GM20431 (cell line): ENCODE measurements around the gene NEURL1.

ENCODE experiments used
- in situ Hi-C: fragments of 300-500 bp; cut with MseI, MboI; formaldehyde crosslinking; loops from one replicate; pipeline ENCODE4 v1.15.0; 2020; ENCODE audit warnings: low sequenced_read_pairs; ENCODE audit not compliant: unreplicated experiment

Gene NEURL1, protein sequence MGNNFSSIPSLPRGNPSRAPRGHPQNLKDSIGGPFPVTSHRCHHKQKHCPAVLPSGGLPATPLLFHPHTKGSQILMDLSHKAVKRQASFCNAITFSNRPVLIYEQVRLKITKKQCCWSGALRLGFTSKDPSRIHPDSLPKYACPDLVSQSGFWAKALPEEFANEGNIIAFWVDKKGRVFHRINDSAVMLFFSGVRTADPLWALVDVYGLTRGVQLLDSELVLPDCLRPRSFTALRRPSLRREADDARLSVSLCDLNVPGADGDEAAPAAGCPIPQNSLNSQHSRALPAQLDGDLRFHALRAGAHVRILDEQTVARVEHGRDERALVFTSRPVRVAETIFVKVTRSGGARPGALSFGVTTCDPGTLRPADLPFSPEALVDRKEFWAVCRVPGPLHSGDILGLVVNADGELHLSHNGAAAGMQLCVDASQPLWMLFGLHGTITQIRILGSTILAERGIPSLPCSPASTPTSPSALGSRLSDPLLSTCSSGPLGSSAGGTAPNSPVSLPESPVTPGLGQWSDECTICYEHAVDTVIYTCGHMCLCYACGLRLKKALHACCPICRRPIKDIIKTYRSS

DNA sequence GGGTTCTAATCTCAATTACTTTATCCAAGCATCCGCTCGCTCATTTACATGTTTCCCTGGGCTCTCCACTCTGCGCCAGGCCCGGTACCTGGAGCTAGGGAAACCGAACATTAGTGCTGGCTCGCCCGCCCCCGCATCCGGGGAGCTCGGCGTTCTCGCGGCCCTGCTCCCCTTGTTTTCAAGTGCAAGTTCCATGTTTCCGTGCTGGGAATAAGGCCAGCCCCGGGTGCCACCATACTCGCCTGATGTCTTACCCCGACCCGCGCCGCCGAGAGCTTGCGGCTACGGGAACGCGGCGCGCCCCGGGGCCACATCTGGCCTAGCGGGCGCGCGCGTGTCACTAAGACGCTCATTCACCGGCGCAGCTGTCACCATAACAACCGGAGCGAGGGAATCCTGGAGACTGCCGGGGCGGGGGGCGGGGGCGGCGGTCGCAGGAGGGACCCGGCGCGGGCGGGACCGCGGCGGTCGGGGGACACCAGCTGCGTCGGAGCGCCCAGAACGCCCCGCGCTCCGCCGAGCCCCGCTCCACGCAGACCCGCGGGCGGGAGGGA lies at the start of gene NEURL1:
Gene NEURL1 (plus strand): TSS at position 344 of the 554 bp plus-strand sequence. CDS start 683 bp downstream, outside the sequence.
- in situ Hi-C loops: loop anchor here (25.0 kb wide), 1 partner anchor 656 kb away; the partner anchor contains the start of gene CYP17A1

DNA sequence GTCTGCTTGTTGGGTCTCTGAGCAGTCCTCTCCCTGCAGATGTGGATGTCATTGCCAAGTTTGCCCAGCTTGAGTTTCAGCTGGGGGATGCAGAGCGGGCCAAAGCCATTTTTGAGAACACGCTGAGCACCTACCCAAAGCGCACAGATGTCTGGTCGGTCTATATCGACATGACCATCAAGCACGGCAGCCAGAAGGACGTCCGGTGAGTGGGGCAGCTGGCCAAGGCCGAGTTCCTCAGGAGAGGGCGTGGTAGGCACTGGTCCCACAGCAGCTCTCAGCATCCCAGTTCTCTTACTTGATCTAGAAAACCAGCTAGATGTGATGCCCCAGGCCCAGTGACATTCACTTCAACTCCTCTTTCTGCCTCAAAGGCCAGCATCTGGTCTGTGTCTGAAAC lies 49.0 kb upstream of the NEURL1 start:
- in situ Hi-C loops: no loop called here

DNA sequence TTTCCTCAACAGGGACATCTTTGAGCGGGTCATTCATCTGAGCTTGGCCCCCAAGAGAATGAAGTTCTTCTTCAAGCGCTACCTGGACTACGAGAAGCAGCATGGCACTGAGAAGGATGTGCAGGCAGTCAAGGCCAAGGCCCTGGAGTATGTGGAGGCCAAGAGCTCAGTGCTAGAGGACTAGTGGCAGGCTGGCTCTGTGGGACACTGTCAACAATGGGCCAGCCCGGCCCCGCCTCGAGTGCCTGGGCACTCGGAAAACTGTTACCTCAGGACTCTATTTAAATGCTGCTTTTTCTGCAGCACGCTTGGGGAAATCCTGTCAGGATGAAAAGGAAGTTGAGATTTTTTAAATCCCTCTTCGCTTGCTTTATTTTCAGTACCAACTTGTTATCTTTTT lies 48.1 kb upstream of the NEURL1 start:
- in situ Hi-C loops: no loop called here

DNA sequence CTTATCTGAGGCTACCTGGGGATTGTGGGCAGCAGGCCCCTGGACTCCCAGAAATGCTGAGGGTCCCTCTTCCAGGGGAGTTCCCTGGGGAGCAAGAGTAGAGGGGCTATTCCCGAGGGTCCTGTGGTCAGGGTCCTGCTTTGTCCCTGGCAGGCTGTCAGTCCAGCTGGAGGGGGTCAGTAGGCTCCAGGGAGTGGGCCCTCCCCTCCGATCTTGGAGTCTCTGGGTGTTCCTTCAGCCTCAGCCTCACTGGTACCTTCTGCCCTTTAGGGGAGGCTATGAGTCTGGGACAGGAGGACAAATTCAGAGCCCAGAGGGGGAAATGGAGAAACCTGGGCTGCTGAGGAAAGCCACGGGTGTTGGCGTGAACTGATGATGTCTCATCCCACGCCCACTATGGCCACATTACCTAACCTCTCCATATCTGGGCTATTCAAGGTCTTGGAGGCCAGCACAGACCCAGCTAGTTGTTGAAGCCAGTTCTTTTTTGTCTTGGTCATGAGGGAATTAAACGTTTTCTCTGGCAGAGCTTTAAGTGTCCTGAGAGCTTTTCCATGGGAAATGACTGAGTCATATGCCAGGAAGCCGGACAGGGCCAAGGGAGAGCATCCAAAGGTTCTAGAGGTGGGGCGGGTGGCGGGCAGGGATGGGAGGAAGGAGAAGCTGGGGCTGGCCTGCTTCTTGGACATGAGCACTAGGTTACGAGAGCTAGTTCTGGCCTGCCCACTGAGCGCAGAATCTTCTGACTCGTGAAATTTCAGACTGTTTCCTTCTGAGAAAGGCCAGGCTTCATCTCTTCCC lies 47.5 kb upstream of the NEURL1 start:
- in situ Hi-C loops: no loop called here

DNA sequence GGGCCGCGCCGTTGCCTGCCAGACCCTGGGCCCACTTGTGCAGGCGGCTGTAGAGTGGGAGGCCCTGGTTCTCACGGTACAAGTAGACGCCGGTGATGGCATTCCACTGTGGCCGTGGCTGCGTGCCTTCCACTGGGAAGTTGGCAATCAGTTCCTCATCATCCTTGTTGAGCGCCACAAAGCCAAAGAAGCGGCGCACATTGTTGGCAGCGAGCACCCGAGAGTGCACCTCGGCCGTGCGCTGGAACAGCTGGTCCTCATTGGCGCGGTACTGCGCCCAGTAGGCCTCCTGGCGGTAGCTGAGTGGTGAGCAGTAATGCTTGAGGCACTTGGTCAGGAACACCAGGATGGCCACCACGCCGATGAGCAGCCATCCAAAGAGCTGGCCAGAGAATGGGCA lies 46.3 kb upstream of the NEURL1 start:
- in situ Hi-C loops: no loop called here

DNA sequence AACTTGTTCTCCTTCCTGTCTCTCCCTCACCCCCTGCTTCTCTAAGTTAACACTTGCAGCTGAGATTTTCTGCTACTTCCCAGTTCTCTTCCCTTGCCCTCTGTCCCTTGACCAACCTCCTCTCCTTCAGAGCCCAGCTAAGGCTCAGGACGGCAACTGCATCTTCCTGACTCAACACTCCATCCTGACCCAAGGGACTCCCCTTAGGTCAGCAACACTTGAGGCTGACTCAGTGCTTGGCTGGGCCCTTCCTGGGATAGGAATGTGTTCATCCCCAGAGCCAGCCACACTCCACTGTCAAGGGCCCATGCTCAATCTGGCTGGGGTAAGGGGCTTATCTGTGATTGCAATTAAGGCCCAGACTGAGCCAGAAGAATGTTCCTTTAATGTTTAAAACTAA lies 44.8 kb upstream of the NEURL1 start:
- in situ Hi-C loops: no loop called here

DNA sequence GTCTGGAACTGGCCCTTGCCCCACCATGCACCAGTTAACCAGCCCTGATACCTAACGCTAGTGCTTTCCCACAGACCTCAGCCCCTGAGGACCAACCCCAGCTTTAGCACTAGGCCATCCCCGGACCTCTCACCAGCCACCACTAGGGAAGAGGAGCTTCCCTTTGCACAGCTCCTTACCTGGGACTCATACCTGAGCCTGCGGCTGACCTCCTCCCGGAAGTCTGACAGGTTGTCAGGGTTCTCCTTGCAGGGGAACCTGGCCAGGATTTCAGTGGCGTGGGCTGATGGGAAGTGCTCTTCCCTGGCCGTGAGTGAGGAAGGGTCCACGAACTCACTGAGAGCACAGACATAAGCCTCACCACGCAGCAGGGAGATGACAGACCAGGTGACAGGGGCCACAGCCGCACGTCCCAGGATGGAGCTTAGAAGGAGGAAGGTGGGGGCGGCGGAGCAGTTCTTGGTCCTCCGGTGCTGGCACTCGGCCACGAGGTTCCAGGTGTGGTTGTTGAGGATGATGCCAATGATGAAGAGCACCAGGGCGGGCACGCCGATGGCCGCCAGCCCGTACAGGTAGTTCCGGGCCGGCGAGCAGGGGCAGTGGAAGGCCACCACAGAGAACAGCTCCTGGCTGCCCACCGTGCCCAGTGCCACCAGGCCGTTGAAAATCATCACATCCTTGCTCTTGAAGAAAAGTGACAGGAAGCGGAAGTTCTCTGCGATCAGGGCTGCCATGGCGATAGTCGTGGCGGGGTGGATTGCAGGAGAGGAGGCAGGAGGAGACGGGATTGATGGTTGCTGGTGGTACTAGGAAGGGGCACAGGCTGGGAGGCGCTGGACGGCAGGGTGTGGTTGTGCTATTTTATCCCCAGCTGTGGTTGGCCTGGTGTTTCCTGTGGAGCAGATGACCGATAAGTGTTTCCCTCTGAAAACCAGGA lies 44.0 kb upstream of the NEURL1 start:
- in situ Hi-C loops: no loop called here

DNA sequence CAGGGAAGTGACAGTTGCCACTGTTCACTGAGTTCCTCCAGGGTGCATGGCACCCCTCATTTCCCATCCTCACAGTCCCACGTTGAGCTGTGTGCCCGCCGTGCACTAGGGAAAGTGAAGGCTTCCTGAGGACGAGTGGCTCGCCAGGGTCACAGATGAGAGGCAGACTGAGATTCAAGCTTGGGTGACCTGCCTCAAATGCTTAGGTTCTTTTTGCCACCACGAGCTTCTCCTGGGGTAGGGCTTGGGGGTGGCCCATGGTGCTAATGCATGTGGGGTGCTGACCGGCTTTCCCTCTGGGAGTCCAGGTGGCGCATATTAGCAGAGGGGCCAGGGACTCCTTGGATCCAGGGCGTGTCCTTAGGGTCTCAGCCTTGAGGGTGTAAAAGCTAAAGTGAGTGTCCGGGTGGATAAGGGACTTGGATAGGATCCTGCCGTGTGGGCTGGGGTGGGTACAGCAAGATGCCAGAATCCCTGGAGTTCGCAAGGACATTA lies 43.3 kb upstream of the NEURL1 start:
- in situ Hi-C loops: no loop called here

DNA sequence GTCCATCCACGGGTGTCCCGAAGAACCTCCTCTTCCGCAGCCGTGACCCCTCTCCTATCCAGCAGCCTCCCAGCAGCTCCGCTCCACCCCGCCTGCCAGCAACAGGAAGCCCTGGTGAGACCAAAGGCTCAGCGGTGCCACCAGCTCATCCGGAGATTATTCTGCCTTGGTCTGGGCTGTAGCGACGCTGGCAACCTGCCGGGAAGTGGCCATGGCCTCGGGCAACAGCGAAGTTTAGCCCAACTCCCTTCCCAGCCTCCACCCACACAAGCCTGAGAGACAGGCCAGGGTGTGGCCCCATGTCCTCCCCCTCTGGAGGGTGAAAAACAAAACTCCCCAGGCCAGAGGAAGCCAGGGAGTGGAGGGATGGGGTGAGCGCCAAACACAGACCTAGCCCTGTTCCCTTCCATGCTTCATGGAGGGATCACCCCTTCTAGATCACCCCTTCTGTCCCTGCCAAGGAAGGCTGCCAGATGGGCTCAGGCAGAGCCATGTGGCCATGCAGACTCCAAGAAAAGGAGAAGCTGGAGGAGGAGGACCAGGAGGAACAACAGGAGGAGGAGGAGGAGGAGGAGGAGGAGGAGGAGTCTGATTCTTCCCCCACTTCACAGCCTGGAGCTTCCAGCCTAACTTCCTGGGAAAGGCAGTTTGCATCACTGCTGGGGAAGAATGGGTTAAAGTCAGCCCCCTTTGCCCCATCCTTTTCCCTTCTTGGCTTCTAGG lies 42.3 kb upstream of the NEURL1 start:
- in situ Hi-C loops: no loop called here

DNA sequence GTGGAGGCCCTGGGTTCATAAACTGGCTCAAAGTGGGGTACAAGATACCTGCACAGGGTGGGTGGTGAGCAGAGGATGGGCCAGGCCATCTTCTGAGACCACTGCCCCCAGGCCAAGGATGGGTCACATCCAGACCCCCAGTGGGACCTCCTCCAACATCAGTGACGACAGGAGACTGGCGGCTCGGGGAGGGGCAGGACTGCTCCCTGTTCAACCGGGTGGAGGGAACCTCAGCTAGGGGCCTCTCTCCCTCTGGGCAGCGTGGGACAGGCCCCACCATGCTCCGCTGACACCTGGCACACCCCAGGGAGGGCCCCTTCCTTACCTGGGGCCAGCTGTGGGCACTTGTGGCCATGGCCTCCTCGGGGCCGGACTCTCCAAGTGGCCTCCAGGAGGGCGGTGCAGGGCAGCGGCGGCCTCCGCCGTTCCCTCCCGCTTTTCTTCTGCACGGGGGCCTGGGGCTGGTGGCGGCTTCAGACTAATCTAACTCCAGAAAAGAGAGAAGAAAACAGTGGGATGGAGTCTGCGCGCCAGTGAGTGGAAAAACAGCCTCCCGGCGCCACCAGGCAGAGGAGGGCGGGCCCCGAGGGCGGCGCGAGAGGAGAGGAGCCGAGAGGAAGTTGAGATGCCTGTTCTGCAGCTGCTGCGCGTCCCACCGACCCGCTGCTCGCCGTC lies 41.5 kb upstream of the NEURL1 start, which contains the start of gene CALHM2:
Gene CALHM2 (minus strand): TSS at position 540 of the 675 bp plus-strand sequence. CDS start 2,429 bp downstream, outside the sequence.
- in situ Hi-C loops: no loop called here

DNA sequence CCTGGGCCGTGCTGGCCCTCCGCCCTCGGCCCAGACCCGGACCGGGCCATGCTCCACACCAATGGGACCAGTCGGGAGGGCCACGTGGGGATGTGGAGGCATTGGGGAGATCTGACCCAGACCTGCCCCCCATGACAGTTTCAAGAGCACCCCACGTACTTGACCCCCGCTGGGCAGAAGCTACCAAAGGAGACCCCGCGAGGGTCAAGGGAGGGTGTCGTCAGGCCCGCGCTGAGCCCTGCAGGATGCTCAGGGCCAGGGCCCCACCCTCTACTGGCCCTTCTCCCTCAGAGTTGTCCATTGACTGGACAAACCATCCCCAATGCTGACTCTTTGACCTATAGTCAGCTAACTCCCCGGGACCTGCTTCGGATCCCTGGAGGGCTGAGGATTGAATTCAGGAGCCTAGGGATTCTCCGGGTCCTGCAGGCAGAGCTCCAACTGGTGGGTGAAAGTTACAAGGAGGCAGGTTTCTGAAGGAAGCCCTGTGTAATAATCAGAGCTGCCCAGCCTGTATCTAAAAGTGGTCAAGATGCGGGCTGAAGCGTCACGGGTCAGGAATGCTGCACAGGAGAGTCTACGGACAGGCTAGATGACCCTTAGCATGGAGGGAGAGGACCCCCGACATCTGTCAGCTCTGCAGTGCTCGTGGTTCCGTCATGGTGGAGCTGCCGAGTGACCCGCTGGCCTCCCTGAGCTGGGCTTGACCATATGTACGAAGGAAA lies 40.8 kb upstream of the NEURL1 start:
- in situ Hi-C loops: no loop called here

DNA sequence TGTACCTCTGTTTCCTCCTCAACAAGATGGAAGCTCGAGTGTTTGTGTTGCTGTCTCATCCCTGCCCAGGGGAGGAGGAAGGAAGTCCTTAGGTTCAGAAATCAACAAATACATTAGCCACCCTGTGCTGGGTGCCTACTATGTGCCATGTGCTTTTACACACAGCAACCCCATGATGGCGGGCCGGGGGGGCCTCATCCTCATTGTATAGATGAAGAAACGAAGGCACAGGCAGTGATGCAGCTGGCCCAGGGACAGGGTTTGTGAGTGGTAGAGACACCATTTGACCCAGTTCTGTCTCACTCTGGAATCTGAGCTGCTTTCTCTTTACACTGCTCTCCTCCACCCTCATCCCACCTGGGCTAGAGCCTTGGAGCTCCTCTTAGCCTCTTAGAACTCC lies 39.5 kb upstream of the NEURL1 start:
- in situ Hi-C loops: no loop called here

DNA sequence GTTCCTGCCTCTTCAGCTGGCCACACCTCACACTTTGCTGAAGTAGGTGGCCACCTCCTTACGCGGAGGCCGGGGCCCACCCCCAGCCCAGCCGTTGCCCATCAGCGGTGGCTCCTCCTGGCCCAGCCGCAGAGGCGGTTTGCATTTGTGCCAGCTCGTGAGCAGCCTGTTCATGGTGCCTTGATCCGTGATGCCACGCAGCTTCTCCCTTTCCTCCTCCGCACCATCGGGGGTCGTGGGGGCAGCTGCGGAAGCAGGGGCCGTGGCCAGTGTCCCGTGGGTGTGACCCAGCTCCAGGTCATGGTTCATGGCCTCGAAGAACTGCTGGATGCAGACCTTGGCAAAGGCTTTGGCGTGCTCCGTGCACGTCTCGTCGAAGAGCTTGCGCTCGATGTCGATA lies 38.3 kb upstream of the NEURL1 start:
- in situ Hi-C loops: no loop called here

DNA sequence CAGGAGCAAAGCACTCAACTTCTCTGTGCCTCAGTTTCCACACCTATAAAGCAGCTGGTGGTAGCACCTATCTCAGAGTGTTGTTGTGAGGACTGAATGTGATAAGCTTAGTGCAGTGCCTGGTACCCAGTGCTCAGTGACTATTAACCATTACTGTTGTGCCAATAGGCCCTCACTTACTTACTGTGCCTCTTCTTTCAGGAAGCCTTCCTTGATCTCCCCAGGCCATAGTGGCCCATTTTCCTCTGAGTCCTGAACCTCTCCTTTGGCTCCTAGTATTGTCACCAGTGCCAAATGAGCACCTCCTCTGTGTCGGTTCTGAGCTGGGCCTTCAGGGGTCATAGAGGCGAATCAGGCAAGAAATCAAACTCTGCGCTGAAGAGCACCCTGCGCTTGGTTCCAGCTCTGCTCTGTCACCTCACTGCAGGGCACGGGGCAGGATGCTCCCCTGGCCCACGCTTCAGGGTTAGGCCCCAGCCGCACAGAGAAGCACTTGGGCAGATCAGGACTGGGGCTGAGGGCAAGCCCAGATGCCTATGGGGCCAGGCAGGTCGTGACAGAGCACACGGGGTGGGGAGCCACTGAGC lies 37.3 kb upstream of the NEURL1 start:
- in situ Hi-C loops: no loop called here

DNA sequence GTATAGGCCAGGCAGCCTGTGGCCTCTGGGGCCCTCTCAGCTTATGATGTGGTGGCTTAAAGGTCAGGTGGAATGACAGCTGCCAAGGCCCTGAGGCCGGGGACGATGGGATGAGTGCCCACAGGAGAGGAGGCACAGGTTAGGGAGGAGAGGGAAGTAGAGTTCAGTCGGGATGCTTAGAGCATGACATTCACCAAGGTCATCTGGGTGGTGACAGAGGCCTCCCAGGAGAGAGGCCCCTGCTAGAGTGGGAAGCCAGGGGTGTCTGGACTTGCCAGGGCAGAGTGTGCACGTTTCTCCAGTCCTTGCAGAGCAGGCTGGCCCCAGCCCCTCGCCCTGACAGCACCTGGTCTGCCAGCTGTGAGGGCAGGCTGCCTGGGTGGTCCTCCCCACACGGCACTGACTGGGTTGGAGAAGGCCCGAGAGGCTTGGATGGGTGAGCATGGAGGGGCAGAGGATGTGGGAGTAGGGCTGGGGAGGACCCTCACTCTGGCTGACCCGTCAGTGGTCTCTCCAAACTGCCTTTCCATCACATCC lies 36.3 kb upstream of the NEURL1 start:
- in situ Hi-C loops: no loop called here

DNA sequence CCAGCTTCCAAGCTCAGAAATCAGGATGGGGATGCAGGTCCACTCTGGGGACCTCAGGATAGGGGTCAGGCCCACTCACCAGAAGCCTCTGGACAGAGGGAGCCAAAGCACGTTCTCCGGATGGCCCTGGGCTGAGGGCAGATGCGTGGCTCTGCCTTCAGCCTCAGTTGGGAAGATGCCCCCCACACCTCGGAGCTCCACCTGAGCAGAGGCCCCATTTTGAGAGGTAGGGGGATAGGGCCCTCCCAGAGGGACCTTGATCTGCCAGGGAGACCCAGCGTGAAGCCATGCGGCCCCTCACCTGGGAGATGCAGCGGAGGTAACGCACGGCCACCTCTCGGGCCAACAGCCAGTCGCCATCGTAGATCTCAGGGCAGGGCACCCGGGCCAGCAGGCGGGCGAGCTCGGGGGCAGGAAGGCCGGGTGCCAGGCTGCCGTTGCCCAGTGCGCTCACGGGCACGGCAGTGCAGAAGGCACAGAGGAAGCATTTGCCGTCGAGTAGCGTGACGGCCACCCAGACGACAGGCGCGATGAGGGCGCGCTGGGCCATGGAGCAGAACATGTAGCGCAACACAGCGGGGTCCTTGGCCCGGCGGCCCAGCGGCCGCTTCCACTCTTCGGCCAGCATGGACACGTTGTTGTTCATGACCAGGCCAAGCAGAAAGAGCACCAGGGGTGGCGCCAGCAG lies 35.5 kb upstream of the NEURL1 start:
- in situ Hi-C loops: no loop called here
